Esophagus muscularis mucosa (tissue), 3 donors: ENCODE data around the gene CORIN.

Experiments used
- POLR2AphosphoS5 ChIP-seq, 2 donors: sonication (generic); formaldehyde crosslinking; IDR thresholded peaks; one replicate each; pipeline ENCODE4 v1.6.1; 2017; ENCODE audit warnings: antibody characterized with exemption in 2 of 2
- TF ChIP-seq, protein P1 (sequence below), 3 experiments: fragments of 200-600 bp in 2 of 3; fragments of 450-650 bp in 1 of 3; sonication (generic) in 2 of 3; IDR thresholded peaks; one replicate each; pipeline ENCODE4 v1.5.1; 2017 to 2019; ENCODE audit warnings: antibody characterized with exemption in 3 of 3, mild to moderate bottlenecking in 2 of 3, moderate library complexity in 1 of 3

DNA sequence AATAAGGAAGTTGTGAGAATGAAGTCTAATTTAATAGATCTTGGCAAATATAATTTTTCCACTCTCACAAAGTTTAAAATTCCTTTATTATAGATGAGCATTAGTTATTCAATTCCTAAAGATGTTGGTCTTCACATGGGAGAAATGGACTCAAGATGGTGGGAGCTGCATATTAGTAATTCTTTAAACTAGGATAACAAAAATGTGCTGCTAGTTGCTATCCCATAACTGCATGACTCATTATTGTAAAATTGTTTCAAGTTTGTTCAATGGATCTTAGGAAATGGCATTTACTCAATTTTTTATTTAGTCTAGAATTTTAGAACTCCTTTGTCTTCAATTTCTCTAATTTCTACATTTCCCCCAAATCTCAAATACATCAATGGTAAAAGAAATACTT is 197.0 kb downstream of the CORIN start:
- TF ChIP-seq POLR2AphosphoS5 (IDR thresholded peaks at IDR 0.05): no peak
- TF ChIP-seq, protein P1, sequence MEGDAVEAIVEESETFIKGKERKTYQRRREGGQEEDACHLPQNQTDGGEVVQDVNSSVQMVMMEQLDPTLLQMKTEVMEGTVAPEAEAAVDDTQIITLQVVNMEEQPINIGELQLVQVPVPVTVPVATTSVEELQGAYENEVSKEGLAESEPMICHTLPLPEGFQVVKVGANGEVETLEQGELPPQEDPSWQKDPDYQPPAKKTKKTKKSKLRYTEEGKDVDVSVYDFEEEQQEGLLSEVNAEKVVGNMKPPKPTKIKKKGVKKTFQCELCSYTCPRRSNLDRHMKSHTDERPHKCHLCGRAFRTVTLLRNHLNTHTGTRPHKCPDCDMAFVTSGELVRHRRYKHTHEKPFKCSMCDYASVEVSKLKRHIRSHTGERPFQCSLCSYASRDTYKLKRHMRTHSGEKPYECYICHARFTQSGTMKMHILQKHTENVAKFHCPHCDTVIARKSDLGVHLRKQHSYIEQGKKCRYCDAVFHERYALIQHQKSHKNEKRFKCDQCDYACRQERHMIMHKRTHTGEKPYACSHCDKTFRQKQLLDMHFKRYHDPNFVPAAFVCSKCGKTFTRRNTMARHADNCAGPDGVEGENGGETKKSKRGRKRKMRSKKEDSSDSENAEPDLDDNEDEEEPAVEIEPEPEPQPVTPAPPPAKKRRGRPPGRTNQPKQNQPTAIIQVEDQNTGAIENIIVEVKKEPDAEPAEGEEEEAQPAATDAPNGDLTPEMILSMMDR (IDR thresholded peaks at IDR 0.05): no peak
